Esophagus muscularis mucosa (tissue), 4 donors: Measurements from ENCODE around the gene TFB1M.

Experiments used
- EP300 ChIP-seq: sonication (generic); formaldehyde crosslinking; IDR thresholded peaks from one replicate; pipeline ENCODE4 v1.6.1; 2017; ENCODE audit warnings: antibody characterized with exemption
- POLR2A ChIP-seq: fragments of 450-650 bp; IDR thresholded peaks from one replicate; pipeline ENCODE4 v1.6.1; 2017; ENCODE audit warnings: antibody characterized with exemption, moderate library complexity, mild to moderate bottlenecking, low read depth
- TF ChIP-seq, protein P1 (sequence below), 3 experiments: fragments of 200-600 bp in 2 of 3; fragments of 450-650 bp in 1 of 3; sonication (generic) in 2 of 3; IDR thresholded peaks; one replicate each; pipeline ENCODE4 v1.5.1; 2017 to 2019; ENCODE audit warnings: antibody characterized with exemption in 3 of 3, mild to moderate bottlenecking in 2 of 3, moderate library complexity in 1 of 3

- no peak for TF ChIP-seq POLR2A
- TF ChIP-seq, protein P1, sequence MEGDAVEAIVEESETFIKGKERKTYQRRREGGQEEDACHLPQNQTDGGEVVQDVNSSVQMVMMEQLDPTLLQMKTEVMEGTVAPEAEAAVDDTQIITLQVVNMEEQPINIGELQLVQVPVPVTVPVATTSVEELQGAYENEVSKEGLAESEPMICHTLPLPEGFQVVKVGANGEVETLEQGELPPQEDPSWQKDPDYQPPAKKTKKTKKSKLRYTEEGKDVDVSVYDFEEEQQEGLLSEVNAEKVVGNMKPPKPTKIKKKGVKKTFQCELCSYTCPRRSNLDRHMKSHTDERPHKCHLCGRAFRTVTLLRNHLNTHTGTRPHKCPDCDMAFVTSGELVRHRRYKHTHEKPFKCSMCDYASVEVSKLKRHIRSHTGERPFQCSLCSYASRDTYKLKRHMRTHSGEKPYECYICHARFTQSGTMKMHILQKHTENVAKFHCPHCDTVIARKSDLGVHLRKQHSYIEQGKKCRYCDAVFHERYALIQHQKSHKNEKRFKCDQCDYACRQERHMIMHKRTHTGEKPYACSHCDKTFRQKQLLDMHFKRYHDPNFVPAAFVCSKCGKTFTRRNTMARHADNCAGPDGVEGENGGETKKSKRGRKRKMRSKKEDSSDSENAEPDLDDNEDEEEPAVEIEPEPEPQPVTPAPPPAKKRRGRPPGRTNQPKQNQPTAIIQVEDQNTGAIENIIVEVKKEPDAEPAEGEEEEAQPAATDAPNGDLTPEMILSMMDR (IDR thresholded peaks at IDR 0.05) = no peak
- no peak for TF ChIP-seq EP300
These were observed 79.6 kb downstream of the TFB1M start for GRCh38 chr6:155234687-155235086.
